GM13977 (cell line): ENCODE measurements around the gene DNAH1.

Experiments
- DNase-seq: peaks from one replicate; pipeline ENCODE4 v3.0.0; 2012; ENCODE audit warnings: low spot score
- in situ Hi-C: fragments of 300-500 bp; cut with MboI; formaldehyde crosslinking; loops from one replicate; pipeline ENCODE4 v1.12.0; 2022; ENCODE audit warnings: low sequenced_read_pairs, low pct_unique_long_range_greater_than_20kb, mixed read lengths, inconsistent platforms; ENCODE audit not compliant: unreplicated experiment
- TF ChIP-seq, protein P1 (sequence below): IDR thresholded peaks from 2 replicates; pipeline ENCODE4 v1.5.1; 2012; ENCODE audit warnings: mild to moderate bottlenecking, control low read depth; ENCODE audit not compliant: insufficient read depth; ENCODE audit errors: extremely low read depth, missing control alignments

The DNAH1 gene

DNA sequence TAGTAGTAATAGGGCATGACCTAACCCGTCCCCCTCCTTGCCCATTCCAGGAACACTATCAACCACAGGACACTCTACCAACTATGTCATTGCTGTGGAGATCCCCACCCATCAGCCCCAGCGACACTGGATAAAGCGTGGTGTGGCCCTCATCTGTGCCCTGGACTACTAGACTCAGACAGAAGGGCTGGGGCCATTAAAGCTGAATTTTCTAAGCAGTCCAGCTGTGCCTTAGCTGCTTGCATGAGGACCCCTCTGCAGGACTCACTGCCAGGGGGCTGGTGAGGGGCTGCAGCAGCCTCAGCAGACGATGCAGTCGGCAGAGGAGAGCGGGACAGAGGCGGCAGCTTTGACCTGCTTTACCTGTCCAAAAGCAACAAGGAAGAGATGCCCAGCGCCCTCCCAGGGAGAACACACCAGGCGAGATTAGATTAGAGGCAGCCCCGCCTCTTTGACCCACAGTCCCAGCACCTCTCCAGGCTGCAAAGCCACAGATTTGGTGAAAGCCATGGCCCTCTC lies 84.2 kb downstream of the DNAH1 start:
- TF ChIP-seq, protein P1, sequence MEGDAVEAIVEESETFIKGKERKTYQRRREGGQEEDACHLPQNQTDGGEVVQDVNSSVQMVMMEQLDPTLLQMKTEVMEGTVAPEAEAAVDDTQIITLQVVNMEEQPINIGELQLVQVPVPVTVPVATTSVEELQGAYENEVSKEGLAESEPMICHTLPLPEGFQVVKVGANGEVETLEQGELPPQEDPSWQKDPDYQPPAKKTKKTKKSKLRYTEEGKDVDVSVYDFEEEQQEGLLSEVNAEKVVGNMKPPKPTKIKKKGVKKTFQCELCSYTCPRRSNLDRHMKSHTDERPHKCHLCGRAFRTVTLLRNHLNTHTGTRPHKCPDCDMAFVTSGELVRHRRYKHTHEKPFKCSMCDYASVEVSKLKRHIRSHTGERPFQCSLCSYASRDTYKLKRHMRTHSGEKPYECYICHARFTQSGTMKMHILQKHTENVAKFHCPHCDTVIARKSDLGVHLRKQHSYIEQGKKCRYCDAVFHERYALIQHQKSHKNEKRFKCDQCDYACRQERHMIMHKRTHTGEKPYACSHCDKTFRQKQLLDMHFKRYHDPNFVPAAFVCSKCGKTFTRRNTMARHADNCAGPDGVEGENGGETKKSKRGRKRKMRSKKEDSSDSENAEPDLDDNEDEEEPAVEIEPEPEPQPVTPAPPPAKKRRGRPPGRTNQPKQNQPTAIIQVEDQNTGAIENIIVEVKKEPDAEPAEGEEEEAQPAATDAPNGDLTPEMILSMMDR = no peak
- in situ Hi-C loops = no loop called here

GRCh38 chr3:52401021-52401420 lies 84.9 kb downstream of the DNAH1 start:
- in situ Hi-C loops = no loop called here
- TF ChIP-seq, protein P1 = no peak
- no peak for DNase-seq

More for the DNA sequence above, 84.2 kb downstream of the DNAH1 start:
- DNase-seq = no peak

GRCh38 chr3:52401551-52401950 lies 85.4 kb downstream of the DNAH1 start:
- in situ Hi-C loops = no loop called here
- TF ChIP-seq, protein P1 = no peak
- no peak for DNase-seq

GRCh38 chr3:52402101-52402521 lies 86.0 kb downstream of the DNAH1 start:
- TF ChIP-seq, protein P1 = no peak
- no peak for DNase-seq
- in situ Hi-C loops = no loop called here

DNA sequence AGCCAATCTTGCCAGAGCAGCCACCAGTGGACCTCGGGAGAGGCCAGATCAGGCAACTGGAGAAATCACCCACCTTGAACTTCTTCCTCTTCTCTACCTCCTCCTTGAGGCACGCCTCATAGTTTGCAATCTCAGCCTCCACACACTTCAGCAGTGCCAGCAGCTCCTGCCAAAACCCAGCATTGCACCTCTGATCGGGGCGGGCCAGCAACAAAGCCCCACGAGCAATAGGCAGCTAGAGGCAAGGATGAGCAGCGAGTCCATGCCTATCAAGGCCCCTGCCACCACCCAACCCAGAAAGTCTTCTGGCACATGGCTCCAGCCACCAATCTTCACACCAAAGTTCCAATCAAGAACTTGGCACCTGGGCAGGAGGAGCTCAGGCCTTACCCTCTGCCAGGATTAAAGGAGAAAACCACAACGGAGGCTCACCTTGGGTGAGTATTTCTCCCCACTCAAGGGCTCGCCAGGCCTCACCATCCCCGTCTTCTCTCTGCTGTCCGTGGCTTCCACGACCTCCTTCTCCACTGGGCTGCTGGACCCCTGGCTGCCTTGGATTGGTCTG lies 86.7 kb downstream of the DNAH1 start:
- in situ Hi-C loops = no loop called here
- TF ChIP-seq, protein P1 = no peak

GRCh38 chr3:52403271-52403841 lies 87.2 kb downstream of the DNAH1 start:
- TF ChIP-seq, protein P1 = no peak
- in situ Hi-C loops = no loop called here
- DNase-seq = no peak

More for the DNA sequence above, 86.7 kb downstream of the DNAH1 start:
- DNase-seq = no peak
